GM12878 (cell line): ENCODE data around the gene CRTC2. TPM values are rescaled to one million over a fixed set of nuclear protein-coding genes. Genes with fewer than 3 reads are reported as not detected.

Experiments used
- ATAC-seq: fragments of 200-7000 bp; cut with Tn5 transposase; 3 replicates; pipeline ENCODE4 v1.9.1; 2020; ENCODE audit warnings: mild to moderate bottlenecking, moderate library complexity
- BruUV-seq: library from RNA; stranded (reverse); fragments of 400-500 nt; replicated peaks from 2 replicates; lab custom pipeline; 2021; lab: Mats Ljungman, UMichigan
- CTCF ChIA-PET: fragments of 300-600 bp; sonication (Branson Sonifier 250); formaldehyde crosslinking; extraction: SDS; loops from one replicate; lab custom pipeline; 2021; ENCODE audit warnings: inconsistent platforms; lab: Yijun Ruan, JAX
- POLR2A ChIA-PET: fragments of 350-600 bp; formaldehyde crosslinking; extraction: SDS; loops from one replicate; lab custom pipeline; 2021; ENCODE audit warnings: inconsistent platforms; lab: Charles Lee
- RAD21 ChIA-PET: fragments of 300-600 bp; sonication (Branson Sonifier 250); formaldehyde crosslinking; loops from one replicate; lab custom pipeline; 2023; ENCODE audit warnings: antibody characterized with exemption; ENCODE audit not compliant: unreplicated experiment; lab: Charles Lee
- SMC1A ChIA-PET: fragments of 300-600 bp; sonication (Branson Sonifier 250); formaldehyde crosslinking; loops from one replicate; lab custom pipeline; 2023; ENCODE audit not compliant: unreplicated experiment, uncharacterized antibody; lab: Charles Lee
- DNase-seq: peaks from one replicate; pipeline ENCODE4 v3.0.0-alpha.2; 2011; ENCODE audit warnings: low read depth, low spot score
- FAIRE-seq: peaks from 3 replicates; lab custom pipeline; 2011; peaks lifted over from hg19 to GRCh38; lab: Jason Lieb, UNC
- H2AFZ ChIP-seq: 2 replicates; pipeline ENCODE4 v1.6.0; 2011; ENCODE audit warnings: low read depth, low read length, control low read depth; ENCODE audit not compliant: control insufficient read depth
- H3K27ac ChIP-seq: 2 replicates; pipeline ENCODE4 v1.5.1; 2011; ENCODE audit warnings: control low read depth; ENCODE audit not compliant: control insufficient read depth, insufficient read depth
- H3K27me3 ChIP-seq, 2 experiments: replicated peaks in 1 of 2; 2 replicates each; pipeline versions ENCODE4 v1.6.0 to v1.6.1; 2011; ENCODE audit warnings: low read length in 1 of 2; ENCODE audit not compliant: control insufficient read depth in 2 of 2, insufficient read depth in 2 of 2
- H3K36me3 ChIP-seq, 2 experiments: 2 replicates each; pipeline ENCODE4 v1.5.1; 2011; ENCODE audit warnings: low read length in 1 of 2; ENCODE audit not compliant: control insufficient read depth in 2 of 2, insufficient read depth in 2 of 2
- H3K4me1 ChIP-seq: 2 replicates; pipeline ENCODE4 v1.6.1; 2011; ENCODE audit warnings: mild to moderate bottlenecking, low read length, moderate library complexity, mixed read lengths; ENCODE audit not compliant: control insufficient read depth, insufficient read depth
- H3K4me2 ChIP-seq: 2 replicates; pipeline ENCODE4 v1.6.0; 2011; ENCODE audit warnings: control low read depth; ENCODE audit not compliant: control insufficient read depth, insufficient read depth
- H3K4me3 ChIP-seq: fragments of 200-600 bp; sonication (generic); 2 replicates; pipeline ENCODE4 v1.5.1; 2016
- H3K79me2 ChIP-seq: 2 replicates; pipeline ENCODE4 v1.6.0; 2011; ENCODE audit warnings: low read length; ENCODE audit not compliant: control insufficient read depth, insufficient read depth
- H3K9ac ChIP-seq: 2 replicates; pipeline ENCODE4 v1.8.0; 2011; ENCODE audit warnings: low read length, control low read depth, mixed read lengths; ENCODE audit not compliant: control insufficient read depth, insufficient read depth
- H3K9me3 ChIP-seq: replicated peaks from 3 replicates; pipeline ENCODE4 v1.5.1; 2011; ENCODE audit warnings: mild to moderate bottlenecking, low read length; ENCODE audit not compliant: control insufficient read depth, insufficient read depth
- H4K20me1 ChIP-seq: 2 replicates; pipeline ENCODE4 v1.6.0; 2011; ENCODE audit not compliant: control insufficient read depth, insufficient read depth
- CBX5 ChIP-seq: sonication (generic); IDR thresholded peaks from 2 replicates; pipeline ENCODE4 v1.6.1; 2016; ENCODE audit warnings: low read depth, moderate library complexity, mild to moderate bottlenecking, inconsistent platforms
- EZH2 ChIP-seq: IDR thresholded peaks from 2 replicates; pipeline ENCODE4 v1.6.1; 2012; ENCODE audit warnings: low read depth, mild to moderate bottlenecking, control low read depth, inconsistent platforms, low read length, borderline replicate concordance; ENCODE audit not compliant: control insufficient read depth
- GATAD2B ChIP-seq: fragments of 450-650 bp; conservative IDR thresholded peaks from 2 replicates; pipeline ENCODE4 v1.6.1; 2017; ENCODE audit warnings: low read depth, mild to moderate bottlenecking, moderate library complexity
- HCFC1 ChIP-seq: fragments of 150-350 bp; IDR thresholded peaks from 2 replicates; pipeline ENCODE4 v1.6.1; 2014; ENCODE audit warnings: low read length
- MXI1 ChIP-seq: fragments of 150-350 bp; IDR thresholded peaks from 2 replicates; pipeline ENCODE4 v1.6.1; 2011; ENCODE audit warnings: low read depth, mild to moderate bottlenecking, inconsistent platforms, low read length, improper control_type of control experiment
- PML ChIP-seq: IDR thresholded peaks from 2 replicates; pipeline ENCODE4 v1.6.1; 2012; ENCODE audit warnings: low read length, inconsistent platforms
- SMAD5 ChIP-seq: IDR thresholded peaks from 2 replicates; pipeline ENCODE4 v1.6.1; 2016; ENCODE audit warnings: antibody characterized with exemption, low read depth
- SREBF2 ChIP-seq: IDR thresholded peaks from 2 replicates; pipeline ENCODE4 v1.6.1; 2012; ENCODE audit warnings: mild to moderate bottlenecking, low read length
- WGBS: methylation state at CpG from one replicate; pipeline ENCODE4 v1.1.6; 2016; ENCODE audit warnings: low lambda C conversion rate; ENCODE audit not compliant: insufficient replicate concordance, insufficient coverage; ENCODE audit errors: missing lambda C conversion rate; 5-methylcytosine and 5-hydroxymethylcytosine counted together
- in situ Hi-C: fragments of 300-500 bp; cut with MboI; formaldehyde crosslinking; loops from 9 replicates; pipeline ENCODE4 v1.14.3; 2018; ENCODE audit warnings: mixed read lengths
- intact Hi-C: fragments of 100-400 bp; cut with micrococcal nuclease; formaldehyde crosslinking; loops from one replicate; pipeline ENCODE4 v1.14.2; 2022; ENCODE audit not compliant: unreplicated experiment
- polyA plus RNA-seq, 11 experiments: library from polyadenylated mRNA; depleted of rRNA in 4 of 11; unstranded in 6 of 11; stranded (reverse) in 5 of 11; fragments of >200 nt; fragmentation: Nextera tagmentation in 4 of 11; fragmentation: Illumina TruSeq in 1 of 11; extraction: Ambion mirVana in 4 of 11; extraction: Trizol in 1 of 11; gene quantifications; 1 replicate in 1 of 11; 2 replicates in 10 of 11; pipeline versions ENCODE4 v1.2.1 to v1.2.3, GENCODE V29; 2011 to 2016; ENCODE audit warnings: inconsistent platforms in 2 of 11, missing spikeins in 2 of 11, low read depth in 1 of 11
- total RNA-seq, 4 experiments: library from RNA; depleted of rRNA in 3 of 4; stranded (reverse); fragments of >200 nt in 3 of 4; fragmentation: Illumina TruSeq in 1 of 4; extraction: Trizol in 1 of 4; gene quantifications; 2 replicates each; pipeline versions ENCODE4 v1.2.1 to v1.2.3, GENCODE V29; 2013 to 2021

Gene CRTC2
- total and polyA plus RNA-seq, 10 of the 15 experiments (the other 5 are each of a cell fraction or from before 2014, with no cell fraction given), result 5.1 to 57.9 (median 32.7) TPM

- intact Hi-C loops (no loop called here), in situ Hi-C loops (no loop called here)
- no TSS peak for BruUV-seq
- WGBS, result 0% methylated on average over 16 of the region's 16 CpGs
- Histone ChIP-seq H3K4me2 (peak overlapping the region; percentile 91), H3K36me3 (peaks cover 8 to 16% of the 10 kb centered on the region in 2 experiments), H3K27me3 (no peaks in the 10 kb centered on the region), H3K9ac (peak overlapping the region; percentile 88), H3K27ac (peak overlapping the region; percentile 86), H2AFZ (peak overlapping the region; percentile 44), H3K79me2 (peaks cover 22% of the 10 kb centered on the region), H3K9me3 (no peaks in the 10 kb centered on the region), H3K4me3 (peak overlapping the region; percentile 87), H4K20me1 (no peaks in the 10 kb centered on the region), H3K4me1 (peaks cover 8% of the 10 kb centered on the region)
- TF ChIP-seq MXI1, result peak; percentile 27; the same call in 1 of the 2 replicates
- no peak for TF ChIP-seq GATAD2B
- no peak for TF ChIP-seq HCFC1
- no peak for TF ChIP-seq PML
- TF ChIP-seq EZH2, result no peak
- no peak for TF ChIP-seq SREBF2
- CTCF ChIA-PET, result interaction anchor here (1.0 to 6.6 kb wide), 10 partner anchors 10 to 466 kb away, joined by 3 to 62 read pairs (median 5); partner anchors contain the start of genes CREB3L4, RAB13, RPS27 and SLC39A1
- FAIRE-seq (no peak), ATAC-seq (peak; percentile 20; the same call in 2 of the 3 replicates), DNase-seq (no peak)
- RAD21 ChIA-PET, result interaction anchor here (1.0 to 4.0 kb wide), 10 partner anchors 10 to 343 kb away, joined by 3 to 42 read pairs (median 5); partner anchors contain the start of genes CHTOP, CREB3L4, DENND4B and GATAD2B
- POLR2A ChIA-PET, result interaction anchor here (0.7 to 5.3 kb wide), 11 partner anchors 10 to 181 kb away, joined by 3 to 132 read pairs (median 11); partner anchors contain the start of genes CREB3L4, CRTC2, DENND4B and GATAD2B
- SMC1A ChIA-PET, result interaction anchor here (0.9 to 5.0 kb wide), 9 partner anchors 10 to 187 kb away, joined by 3 to 82 read pairs (median 4); partner anchors contain the start of genes CREB3L4, DENND4B, RAB13 and RPS27
Observed at GRCh38 chr1:153976819-153977249, 18.4 kb upstream of the CRTC2 start.

- SMC1A ChIA-PET, result interaction anchor here (1.3 kb wide), 1 partner anchor 18 kb away, joined by 4 read pairs; no protein-coding TSS in a partner anchor
- CTCF ChIA-PET, result interaction anchor here (0.7 to 1.4 kb wide), 2 partner anchors 10 to 13 kb away, joined by 3 to 4 read pairs; partner anchors contain the start of genes RAB13 and SLC39A1
- no peak for FAIRE-seq
- in situ Hi-C loops, result no loop called here
- H3K4me2 ChIP-seq, result no peak overlapping the region
- TF ChIP-seq SMAD5, result 0 out of 2 replicates have a peak, but pooled peaks have one; percentile 7
- TF ChIP-seq CBX5, result no peak
- ATAC-seq, result no peak
- H3K9ac ChIP-seq, result no peak overlapping the region
- no peaks in the 10 kb centered on the region for H3K27me3 ChIP-seq
- no peaks in the 10 kb centered on the region for H3K9me3 ChIP-seq
- peaks cover 14% of the 10 kb centered on the region for H3K4me1 ChIP-seq
- no peak overlapping the region for H3K4me3 ChIP-seq
- BruUV-seq, result no TSS peak
- no peak overlapping the region for H3K27ac ChIP-seq
- RAD21 ChIA-PET, result no interaction called here
- H3K79me2 ChIP-seq, result peaks cover 22% of the 10 kb centered on the region
- WGBS, result 84% methylated on average over 7 of the region's 7 CpGs
- intact Hi-C loops, result no loop called here
- DNase-seq, result no peak
- H3K36me3 ChIP-seq, result peaks cover 8 to 16% of the 10 kb centered on the region in 2 experiments
- POLR2A ChIA-PET, result interaction anchor here (2.4 kb wide), 1 partner anchor 11 kb away, joined by 9 read pairs; the partner anchor contains the start of gene SLC39A1
- H2AFZ ChIP-seq, result no peak overlapping the region
- H4K20me1 ChIP-seq, result no peaks in the 10 kb centered on the region
Observed at GRCh38 chr1:153973525-153973924, 15.1 kb upstream of the CRTC2 start.
